GM12864 (cell line): Measurements from ENCODE around the gene CHCHD2.
"Not testable (repeated sequence)": the region's sequence is repeated elsewhere in the genome, so short reads cannot be mapped to it uniquely, and the experiment has no call there.

Experiments
- DNase-seq: peaks from one replicate; pipeline ENCODE4 v3.0.0-alpha.2; 2011; ENCODE audit warnings: low read depth
- H3K4me3 ChIP-seq: 2 replicates; pipeline ENCODE4 v1.5.1; 2011; ENCODE audit warnings: mild to moderate bottlenecking, low read depth, low read length, control low read depth
- TF ChIP-seq, protein P1 (sequence below): IDR thresholded peaks from 2 replicates; pipeline ENCODE4 v1.5.1; 2011; ENCODE audit warnings: low read depth, mild to moderate bottlenecking, moderate library complexity, low read length, control low read depth, inconsistent platforms; ENCODE audit errors: missing control alignments

Gene CHCHD2

DNA sequence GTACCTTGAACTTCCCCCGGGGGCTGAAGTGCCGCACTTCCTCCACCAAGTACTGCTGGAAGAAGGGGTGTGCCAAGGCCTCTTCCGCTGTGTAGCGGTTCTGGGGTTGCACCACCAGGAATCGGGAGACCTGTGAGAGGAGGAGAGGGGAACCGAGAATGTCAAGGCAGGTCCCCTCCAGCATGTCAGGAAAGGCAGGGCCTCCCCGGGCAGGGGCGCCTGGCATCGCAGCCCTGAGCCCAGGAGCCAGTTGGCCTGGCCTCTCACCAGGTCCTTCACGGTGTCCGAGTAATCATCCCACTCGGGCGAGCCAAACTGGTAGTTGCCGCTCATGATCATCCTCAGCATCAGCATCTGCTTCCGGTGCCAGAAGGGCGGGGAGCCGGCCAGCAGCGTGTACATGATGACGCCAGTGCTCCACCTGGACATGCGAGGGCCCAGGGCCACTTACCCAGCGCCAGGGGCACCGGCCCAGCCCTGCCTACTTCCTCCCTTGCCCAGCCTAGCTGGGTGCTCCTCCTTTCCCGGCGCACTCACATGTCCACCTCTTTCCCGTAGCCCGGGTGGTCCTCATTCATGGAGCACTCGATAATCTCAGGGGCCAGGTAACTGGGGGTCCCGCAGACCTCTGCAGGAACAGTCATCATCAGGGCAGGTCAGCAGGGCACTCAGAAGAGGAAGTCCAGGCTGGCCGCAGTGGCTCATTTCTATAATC is 24.5 kb downstream of the CHCHD2 start:
- no peak for DNase-seq
- H3K4me3 ChIP-seq: no peak overlapping the region
- TF ChIP-seq, protein P1, sequence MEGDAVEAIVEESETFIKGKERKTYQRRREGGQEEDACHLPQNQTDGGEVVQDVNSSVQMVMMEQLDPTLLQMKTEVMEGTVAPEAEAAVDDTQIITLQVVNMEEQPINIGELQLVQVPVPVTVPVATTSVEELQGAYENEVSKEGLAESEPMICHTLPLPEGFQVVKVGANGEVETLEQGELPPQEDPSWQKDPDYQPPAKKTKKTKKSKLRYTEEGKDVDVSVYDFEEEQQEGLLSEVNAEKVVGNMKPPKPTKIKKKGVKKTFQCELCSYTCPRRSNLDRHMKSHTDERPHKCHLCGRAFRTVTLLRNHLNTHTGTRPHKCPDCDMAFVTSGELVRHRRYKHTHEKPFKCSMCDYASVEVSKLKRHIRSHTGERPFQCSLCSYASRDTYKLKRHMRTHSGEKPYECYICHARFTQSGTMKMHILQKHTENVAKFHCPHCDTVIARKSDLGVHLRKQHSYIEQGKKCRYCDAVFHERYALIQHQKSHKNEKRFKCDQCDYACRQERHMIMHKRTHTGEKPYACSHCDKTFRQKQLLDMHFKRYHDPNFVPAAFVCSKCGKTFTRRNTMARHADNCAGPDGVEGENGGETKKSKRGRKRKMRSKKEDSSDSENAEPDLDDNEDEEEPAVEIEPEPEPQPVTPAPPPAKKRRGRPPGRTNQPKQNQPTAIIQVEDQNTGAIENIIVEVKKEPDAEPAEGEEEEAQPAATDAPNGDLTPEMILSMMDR: no peak

DNA sequence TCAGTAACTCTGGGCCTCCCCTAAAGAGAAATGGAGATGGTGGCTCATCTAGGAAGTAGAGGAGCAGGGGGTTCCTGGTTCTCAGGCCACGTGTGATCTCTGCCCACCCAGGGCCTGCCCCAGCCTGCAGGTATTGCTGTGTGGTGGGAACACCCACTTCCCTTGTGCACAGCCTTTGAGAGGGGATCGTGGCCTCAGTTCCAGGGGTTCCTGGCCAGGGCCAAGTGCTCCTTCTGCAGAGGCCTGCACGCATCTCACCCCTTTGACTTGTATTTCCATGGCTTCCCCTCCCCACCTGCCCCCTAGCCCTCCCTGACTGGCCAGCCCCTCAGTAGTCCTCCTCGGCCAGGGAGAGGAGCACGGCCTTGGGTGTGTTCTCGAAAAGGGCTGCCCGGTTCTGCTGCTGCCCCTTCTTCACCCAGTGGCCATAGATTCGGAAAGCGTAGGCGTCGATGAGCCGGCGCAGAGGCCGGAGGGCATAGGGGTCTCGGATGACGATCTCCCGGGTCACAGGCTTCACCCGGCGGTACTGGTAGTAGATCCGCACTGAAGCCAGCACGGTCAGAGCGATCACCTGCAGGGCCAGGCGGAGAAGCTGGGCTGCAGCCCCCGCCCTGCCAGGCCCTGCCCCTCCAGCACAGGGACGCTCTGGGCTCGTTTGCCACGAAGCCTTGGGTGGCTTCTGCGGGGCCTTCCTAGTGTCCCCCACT is 25.4 kb downstream of the CHCHD2 start:
- not testable (repeated sequence) for H3K4me3 ChIP-seq, DNase-seq

DNA sequence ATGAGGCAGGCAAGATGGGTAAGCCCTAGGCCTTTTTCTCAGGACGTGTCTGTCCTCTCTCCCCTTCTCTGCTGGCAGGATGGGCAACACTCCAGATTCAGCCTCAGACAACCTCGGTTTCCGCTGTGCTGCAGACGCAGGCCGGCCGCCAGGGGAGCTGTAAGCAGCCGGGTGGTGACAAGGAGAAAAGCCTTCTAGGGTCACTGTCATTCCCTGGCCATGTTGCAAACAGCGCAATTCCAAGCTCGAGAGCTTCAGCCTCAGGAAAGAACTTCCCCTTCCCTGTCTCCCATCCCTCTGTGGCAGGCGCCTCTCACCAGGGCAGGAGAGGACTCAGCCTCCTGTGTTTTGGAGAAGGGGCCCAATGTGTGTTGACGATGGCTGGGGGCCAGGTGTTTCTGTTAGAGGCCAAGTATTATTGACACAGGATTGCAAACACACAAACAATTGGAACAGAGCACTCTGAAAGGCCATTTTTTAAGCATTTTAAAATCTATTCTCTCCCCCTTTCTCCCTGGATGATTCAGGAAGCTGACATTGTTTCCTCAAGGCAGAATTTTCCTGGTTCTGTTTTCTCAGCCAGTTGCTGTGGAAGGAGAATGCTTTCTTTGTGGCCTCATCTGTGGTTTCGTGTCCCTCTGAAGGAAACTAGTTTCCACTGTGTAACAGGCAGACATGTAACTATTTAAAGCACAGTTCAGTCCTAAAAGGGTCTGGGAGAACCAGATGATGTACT is 26.7 kb downstream of the CHCHD2 start:
- TF ChIP-seq, protein P1: no peak
- DNase-seq: no peak

DNA sequence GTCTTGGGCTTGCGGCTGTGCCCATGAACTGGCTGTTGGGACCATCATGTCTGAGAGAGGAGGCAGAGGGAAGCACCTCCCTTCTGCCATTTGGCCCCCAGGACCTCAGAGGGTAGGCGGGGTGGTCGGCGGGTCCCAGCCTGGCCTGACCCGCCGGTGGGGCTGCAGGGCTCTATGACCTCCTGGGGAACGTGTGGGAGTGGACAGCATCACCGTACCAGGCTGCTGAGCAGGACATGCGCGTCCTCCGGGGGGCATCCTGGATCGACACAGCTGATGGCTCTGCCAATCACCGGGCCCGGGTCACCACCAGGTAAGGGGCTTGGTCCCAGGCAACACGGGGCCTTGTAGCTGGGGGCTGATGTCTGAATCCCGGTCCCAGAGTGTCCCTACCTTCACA is 28.1 kb downstream of the CHCHD2 start:
- no peak overlapping the region for H3K4me3 ChIP-seq
- TF ChIP-seq, protein P1: no peak
- no peak for DNase-seq

More for the DNA sequence above, 26.7 kb downstream of the CHCHD2 start:
- H3K4me3 ChIP-seq: no peak overlapping the region

DNA sequence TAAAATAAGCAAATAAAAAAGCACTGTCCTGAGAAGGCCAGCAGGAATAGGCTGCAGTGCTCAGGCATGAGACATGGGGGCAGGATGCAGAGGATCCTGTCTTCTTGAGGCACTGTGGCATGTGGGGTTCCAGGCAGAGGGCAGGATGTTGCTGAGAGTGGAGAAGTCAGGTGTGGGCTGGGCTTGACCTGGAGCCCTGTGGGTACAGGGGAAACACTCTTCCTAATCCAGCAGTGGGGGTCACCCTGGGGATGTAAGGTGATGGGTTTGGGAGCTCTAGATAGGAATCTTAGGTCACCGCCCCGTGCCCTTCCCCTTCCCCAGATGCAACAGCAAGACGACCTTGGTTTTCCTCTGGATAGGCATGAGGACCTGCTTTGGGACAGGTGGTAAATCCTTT is 28.6 kb downstream of the CHCHD2 start:
- no peak overlapping the region for H3K4me3 ChIP-seq
- TF ChIP-seq, protein P1: no peak
- no peak for DNase-seq

DNA sequence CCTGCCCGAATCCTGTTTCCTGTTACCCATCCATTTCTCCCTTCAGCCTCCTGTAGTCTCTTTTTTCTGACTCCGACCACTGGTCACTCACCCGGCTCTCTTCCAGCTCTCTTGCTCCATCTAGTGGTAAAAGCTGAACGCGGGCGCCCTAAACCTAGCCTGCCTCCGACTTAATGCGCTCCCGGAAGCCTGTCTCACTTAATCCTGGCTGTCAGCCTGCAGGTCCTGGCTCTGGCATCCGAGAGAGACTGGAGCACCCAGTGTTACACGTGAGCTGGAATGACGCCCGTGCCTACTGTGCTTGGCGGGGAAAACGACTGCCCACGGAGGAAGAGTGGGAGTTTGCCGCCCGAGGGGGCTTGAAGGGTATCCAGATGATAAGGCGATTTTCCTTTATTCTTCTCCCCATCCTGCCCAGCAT is 31.9 kb downstream of the CHCHD2 start:
- TF ChIP-seq, protein P1: peak; percentile 88
- no peak for DNase-seq
- H3K4me3 ChIP-seq: no peak overlapping the region

DNA sequence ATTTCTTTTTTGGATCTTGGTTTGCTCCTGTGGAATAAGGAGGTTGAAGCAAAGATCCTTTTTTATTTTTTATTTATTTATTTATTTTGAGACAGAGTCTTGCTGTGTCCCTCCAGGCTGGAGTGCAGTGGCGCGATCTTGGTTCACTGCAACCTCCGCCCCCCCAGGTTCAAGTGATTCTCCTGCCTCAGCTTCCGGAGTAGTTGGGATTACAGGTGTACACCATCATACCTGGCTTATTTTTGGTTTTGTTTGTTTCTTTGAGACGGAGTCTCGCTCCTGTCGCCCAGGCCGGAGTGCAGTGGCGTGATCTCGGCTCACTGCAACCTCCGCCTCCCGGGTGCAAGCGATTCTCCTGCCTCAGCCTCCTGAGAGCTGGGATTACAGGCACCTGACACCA is 39.9 kb downstream of the CHCHD2 start:
- H3K4me3 ChIP-seq, DNase-seq: not testable (repeated sequence)
